ENCODE data around the gene SLC27A1. TPM values are rescaled to one million over a fixed set of nuclear protein-coding genes. Genes with fewer than 3 reads are reported as not detected.

The SLC27A1 gene
- total RNA-seq, 1 donor from 2014 or later, result 25.1 TPM

GRCh38 chr19:17524651-17525050 lies 54.3 kb downstream of the SLC27A1 start:
- H3K4me3 Mint-ChIP-seq, result no peak overlapping the region
- no peak for DNase-seq (ENCODE audit: low spot score in 2 of 2, unreplicated experiment in 2 of 2)
- no peaks in the 10 kb centered on the region for H3K27me3 Mint-ChIP-seq (ENCODE audit: low read depth)
- H3K9me3 Mint-ChIP-seq, result peaks cover 8% of the 10 kb centered on the region
- H3K36me3 Mint-ChIP-seq, result peaks cover 15% of the 10 kb centered on the region
- H3K27ac Mint-ChIP-seq, result no peak overlapping the region
- TF ChIP-seq, protein P1, sequence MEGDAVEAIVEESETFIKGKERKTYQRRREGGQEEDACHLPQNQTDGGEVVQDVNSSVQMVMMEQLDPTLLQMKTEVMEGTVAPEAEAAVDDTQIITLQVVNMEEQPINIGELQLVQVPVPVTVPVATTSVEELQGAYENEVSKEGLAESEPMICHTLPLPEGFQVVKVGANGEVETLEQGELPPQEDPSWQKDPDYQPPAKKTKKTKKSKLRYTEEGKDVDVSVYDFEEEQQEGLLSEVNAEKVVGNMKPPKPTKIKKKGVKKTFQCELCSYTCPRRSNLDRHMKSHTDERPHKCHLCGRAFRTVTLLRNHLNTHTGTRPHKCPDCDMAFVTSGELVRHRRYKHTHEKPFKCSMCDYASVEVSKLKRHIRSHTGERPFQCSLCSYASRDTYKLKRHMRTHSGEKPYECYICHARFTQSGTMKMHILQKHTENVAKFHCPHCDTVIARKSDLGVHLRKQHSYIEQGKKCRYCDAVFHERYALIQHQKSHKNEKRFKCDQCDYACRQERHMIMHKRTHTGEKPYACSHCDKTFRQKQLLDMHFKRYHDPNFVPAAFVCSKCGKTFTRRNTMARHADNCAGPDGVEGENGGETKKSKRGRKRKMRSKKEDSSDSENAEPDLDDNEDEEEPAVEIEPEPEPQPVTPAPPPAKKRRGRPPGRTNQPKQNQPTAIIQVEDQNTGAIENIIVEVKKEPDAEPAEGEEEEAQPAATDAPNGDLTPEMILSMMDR (IDR thresholded peaks at IDR 0.05; ENCODE audit: unreplicated experiment), result no peak
- H3K4me1 Mint-ChIP-seq, result no peaks in the 10 kb centered on the region

DNA sequence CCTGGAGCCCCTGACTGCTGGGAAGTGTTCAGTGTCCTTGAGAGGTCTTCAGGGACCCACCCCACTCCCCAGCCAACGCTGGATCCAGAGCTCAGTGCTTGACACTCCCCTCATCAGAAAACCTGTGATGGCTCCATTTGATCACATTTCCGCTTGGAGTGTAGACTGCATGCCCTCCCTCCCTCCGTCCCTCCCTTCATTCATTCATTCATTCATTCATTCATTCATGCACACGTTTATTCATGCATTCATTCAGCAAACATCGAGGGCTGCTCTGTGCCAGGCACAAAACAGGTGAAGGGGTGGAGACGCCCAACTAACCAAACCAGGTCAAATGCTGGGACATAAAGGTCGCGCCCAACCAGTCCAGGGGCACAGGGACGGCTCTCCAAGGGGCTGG lies 54.8 kb downstream of the SLC27A1 start:
- DNase-seq (ENCODE audit: low spot score in 2 of 2, unreplicated experiment in 2 of 2), result no peak
- Mint-ChIP-seq H3K9me3 (peaks cover 8% of the 10 kb centered on the region), H3K4me3 (no peak overlapping the region), H3K27ac (no peak overlapping the region), H3K36me3 (peaks cover 11% of the 10 kb centered on the region), H3K4me1 (no peaks in the 10 kb centered on the region), H3K27me3 (ENCODE audit: low read depth) (no peaks in the 10 kb centered on the region)
- TF ChIP-seq, protein P1 (IDR thresholded peaks at IDR 0.05; ENCODE audit: unreplicated experiment), result no peak

GRCh38 chr19:17526922-17527321 lies 56.6 kb downstream of the SLC27A1 start:
- no peak overlapping the region for H3K27ac Mint-ChIP-seq
- no peaks in the 10 kb centered on the region for H3K4me1 Mint-ChIP-seq

GRCh38 chr19:17527326-17527725 lies 57.0 kb downstream of the SLC27A1 start:
- no peaks in the 10 kb centered on the region for H3K4me1 Mint-ChIP-seq
- H3K36me3 Mint-ChIP-seq, result peaks cover 4% of the 10 kb centered on the region
- no peak for DNase-seq (ENCODE audit: low spot score in 2 of 2, unreplicated experiment in 2 of 2)
- H3K9me3 Mint-ChIP-seq, result peaks cover 8% of the 10 kb centered on the region
- no peak overlapping the region for H3K27ac Mint-ChIP-seq
- no peak overlapping the region for H3K4me3 Mint-ChIP-seq
- TF ChIP-seq, protein P1 (IDR thresholded peaks at IDR 0.05; ENCODE audit: unreplicated experiment), result no peak
- H3K27me3 Mint-ChIP-seq (ENCODE audit: low read depth), result peaks cover 1% of the 10 kb centered on the region

More at GRCh38 chr19:17526922-17527321, 56.6 kb downstream of the SLC27A1 start:
- peaks cover 8% of the 10 kb centered on the region for H3K9me3 Mint-ChIP-seq
- DNase-seq (ENCODE audit: low spot score in 2 of 2, unreplicated experiment in 2 of 2), result no peak
- H3K36me3 Mint-ChIP-seq, result peaks cover 8% of the 10 kb centered on the region
- no peak overlapping the region for H3K4me3 Mint-ChIP-seq
- TF ChIP-seq, protein P1 (IDR thresholded peaks at IDR 0.05; ENCODE audit: unreplicated experiment), result no peak
- no peaks in the 10 kb centered on the region for H3K27me3 Mint-ChIP-seq (ENCODE audit: low read depth)

GRCh38 chr19:17528610-17529009 lies 58.3 kb downstream of the SLC27A1 start:
- Mint-ChIP-seq H3K36me3 (no peaks in the 10 kb centered on the region), H3K4me3 (no peak overlapping the region), H3K27ac (no peak overlapping the region), H3K9me3 (peaks cover 8% of the 10 kb centered on the region), H3K27me3 (ENCODE audit: low read depth) (peaks cover 1% of the 10 kb centered on the region), H3K4me1 (no peaks in the 10 kb centered on the region)
- no peak for DNase-seq (ENCODE audit: low spot score in 2 of 2, unreplicated experiment in 2 of 2)
- TF ChIP-seq, protein P1 (IDR thresholded peaks at IDR 0.05; ENCODE audit: unreplicated experiment), result no peak

Measured in mesothelial cell of epicardium (in vitro differentiated cells).